Vagina (tissue), 2 donors: Measurements from ENCODE around the gene AMBRA1.

ENCODE experiments used
- POLR2A ChIP-seq, 2 donors: fragments of 450-650 bp; IDR thresholded peaks; one replicate each; pipeline ENCODE4 v1.6.1; 2017; ENCODE audit warnings: antibody characterized with exemption in 2 of 2, mild to moderate bottlenecking in 2 of 2, moderate library complexity in 2 of 2
- TF ChIP-seq, protein P1 (sequence below), 3 experiments: fragments of 450-650 bp in 2 of 3; fragments of 200-600 bp in 1 of 3; sonication (generic) in 1 of 3; IDR thresholded peaks; one replicate each; pipeline ENCODE4 v1.5.1; 2017 to 2019; ENCODE audit warnings: antibody characterized with exemption in 3 of 3, mild to moderate bottlenecking in 2 of 3, moderate library complexity in 2 of 3

DNA sequence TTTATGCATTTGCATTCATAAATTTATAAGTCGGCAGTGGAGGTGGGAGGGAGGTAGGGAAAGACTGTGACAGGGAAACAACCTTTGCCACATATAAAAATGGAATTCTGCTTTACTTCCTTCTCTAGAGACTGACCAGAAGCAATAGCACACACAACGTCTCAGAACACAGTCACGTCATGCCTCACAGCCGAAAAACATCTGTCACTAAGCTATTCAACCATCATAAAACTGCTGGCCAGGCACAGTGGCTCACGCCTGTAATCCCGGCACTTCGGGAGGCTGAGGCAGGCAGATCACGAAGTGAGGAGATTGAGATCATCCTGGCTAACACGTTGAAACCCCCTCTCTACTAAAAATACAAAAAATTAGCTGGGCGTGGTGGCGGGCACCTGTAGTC, 101.3 kb downstream of the AMBRA1 start:
- TF ChIP-seq, protein P1, sequence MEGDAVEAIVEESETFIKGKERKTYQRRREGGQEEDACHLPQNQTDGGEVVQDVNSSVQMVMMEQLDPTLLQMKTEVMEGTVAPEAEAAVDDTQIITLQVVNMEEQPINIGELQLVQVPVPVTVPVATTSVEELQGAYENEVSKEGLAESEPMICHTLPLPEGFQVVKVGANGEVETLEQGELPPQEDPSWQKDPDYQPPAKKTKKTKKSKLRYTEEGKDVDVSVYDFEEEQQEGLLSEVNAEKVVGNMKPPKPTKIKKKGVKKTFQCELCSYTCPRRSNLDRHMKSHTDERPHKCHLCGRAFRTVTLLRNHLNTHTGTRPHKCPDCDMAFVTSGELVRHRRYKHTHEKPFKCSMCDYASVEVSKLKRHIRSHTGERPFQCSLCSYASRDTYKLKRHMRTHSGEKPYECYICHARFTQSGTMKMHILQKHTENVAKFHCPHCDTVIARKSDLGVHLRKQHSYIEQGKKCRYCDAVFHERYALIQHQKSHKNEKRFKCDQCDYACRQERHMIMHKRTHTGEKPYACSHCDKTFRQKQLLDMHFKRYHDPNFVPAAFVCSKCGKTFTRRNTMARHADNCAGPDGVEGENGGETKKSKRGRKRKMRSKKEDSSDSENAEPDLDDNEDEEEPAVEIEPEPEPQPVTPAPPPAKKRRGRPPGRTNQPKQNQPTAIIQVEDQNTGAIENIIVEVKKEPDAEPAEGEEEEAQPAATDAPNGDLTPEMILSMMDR (IDR thresholded peaks at IDR 0.05) = no peak
- TF ChIP-seq POLR2A (IDR thresholded peaks at IDR 0.05) = no peak
